AG08395 (cell line): Measurements from ENCODE around the gene VAT1L.

Experiments
- DNase-seq: peaks from one replicate; pipeline ENCODE4 v3.0.0; 2012; ENCODE audit warnings: mixed read lengths, low spot score

VAT1L gene

DNA sequence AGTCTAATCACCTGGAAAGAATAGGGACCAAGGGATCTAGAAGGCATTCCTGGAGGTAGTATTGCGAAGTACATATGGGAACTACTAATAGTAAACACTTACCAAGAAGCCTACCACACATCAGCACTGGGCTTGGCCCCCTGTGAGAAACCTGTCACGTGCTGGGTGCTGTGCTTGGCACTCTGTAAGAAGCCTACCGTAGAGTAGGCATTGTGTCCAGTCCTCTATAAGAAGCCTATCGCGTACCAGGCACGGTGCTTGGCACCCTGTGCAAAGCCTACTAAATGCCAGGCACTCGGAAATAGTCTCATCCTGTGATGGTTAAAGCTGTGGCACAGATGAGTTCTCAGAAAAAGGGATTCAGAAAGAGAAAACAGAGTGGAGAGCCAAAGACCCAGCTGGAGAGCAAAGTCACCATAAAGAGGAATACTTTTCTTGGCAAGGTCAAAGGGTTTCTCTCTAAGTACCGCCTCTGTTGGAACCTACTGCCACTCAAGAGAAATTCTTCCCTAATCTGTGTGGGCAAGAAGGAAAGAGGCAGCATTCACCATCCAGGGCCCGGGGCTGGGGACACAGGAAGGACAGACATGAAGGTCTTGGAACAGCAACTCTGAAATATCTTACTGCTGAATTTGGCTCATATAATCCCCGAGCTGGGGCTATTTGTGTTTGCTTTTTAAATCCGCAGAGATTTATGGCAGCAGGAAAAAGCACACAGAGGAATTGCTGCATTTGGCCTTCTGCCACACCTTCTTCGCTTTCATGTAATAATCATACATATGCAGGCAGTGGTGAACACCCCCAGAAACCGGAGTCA is 81.8 kb downstream of the VAT1L start:
- DNase-seq: no peak

DNA sequence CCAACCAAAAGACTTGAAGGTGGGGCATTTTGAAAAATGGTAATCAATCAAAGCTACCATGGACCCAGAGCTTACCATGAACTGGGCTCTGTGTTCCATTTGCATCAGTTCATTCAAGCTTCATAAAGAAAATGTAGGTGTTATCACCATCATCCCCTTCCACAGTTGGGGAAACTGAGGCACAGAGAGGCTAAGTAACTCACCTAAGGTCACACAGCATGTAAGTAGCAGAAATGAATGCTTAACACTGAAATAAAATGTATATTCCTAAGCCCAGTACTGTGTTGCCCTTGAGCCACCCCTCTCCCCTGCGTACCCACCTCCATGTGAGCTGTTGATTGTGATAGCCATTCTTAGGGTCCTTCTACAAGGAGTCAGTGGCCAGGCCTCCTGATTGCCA is 83.6 kb downstream of the VAT1L start:
- DNase-seq: no peak

DNA sequence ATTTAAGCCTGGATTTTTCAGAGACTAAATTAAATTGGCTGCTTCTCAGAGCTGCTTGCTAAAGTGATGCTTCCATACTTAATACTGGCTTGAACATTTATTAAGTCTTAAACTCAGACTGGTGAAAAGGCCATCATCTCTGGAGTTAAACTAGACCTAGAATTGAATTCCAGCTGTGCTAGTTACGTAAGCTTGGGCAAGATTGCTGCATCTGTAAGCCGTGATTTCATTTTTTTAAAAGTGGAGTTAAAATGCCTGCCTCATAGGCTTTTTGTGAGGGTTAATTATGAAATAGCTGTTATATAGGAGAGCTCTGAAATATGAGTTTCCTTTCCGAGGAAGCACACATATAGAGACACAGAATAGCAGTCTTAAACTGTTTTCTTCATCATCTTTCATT is 84.7 kb downstream of the VAT1L start:
- no peak for DNase-seq

DNA sequence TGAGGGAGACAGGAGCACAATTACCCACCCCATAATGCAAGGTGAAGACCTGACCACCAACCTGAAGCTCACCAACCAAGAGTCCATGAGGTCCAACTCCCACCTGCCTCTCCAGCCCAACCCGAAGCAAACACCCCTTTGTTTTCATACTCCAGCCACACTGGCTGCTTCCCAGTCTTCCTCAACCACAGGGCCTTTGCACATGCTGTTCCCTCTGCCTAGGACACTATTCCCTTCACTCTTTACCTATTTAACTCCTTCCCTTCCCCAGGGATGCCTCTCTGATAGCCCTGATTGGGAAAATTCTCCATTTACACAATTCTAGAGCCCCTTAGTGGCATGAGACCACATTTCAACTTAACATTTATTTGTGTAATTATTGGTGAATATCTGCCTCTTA is 86.0 kb downstream of the VAT1L start:
- DNase-seq: no peak

DNA sequence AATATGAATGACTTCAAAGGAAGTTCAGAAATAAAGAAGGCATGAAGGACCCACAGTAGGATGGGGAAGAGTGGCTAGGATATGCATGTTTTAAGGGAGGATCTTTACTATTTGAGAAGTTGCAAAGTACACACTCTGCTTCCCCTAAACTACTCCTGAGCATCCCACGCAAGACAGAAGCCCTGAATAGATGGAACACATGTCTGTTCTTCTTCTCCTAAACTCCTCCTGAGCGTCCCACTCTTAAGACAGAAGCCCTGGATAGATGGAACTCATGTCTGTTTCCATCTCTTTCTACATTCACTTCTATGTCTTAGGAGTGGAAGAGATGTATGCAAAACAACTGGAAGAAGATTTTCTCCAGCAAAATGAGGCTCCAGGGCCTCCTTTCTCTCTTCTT is 88.4 kb downstream of the VAT1L start:
- no peak for DNase-seq

DNA sequence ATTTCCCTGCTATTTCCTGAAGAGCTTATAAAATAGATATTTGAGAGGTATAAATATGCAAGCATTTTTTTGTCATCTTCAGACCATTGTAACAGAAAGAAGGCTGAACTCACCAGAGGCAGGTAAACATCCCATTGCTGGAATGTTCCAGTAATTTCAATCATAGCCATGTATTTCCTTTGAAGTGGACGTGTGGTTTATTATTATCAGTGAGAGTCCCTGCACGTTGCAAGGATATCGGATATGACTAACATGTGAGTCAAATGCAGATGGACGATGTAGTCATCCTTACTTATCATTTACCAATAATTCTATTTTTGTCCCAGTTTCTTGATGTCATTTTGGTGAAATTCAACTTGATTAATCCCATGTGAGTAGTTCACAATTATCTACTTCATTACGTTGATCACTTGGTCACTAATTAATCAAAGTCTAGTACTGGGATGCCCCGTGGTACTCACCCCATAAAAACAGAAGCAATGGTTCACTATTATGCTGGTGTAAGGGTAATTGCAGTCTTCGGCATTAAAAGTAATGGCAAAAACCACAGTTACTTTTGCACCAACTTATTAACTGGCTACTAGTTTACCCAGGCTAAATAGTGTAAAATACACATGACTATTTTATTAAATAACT is 89.5 kb downstream of the VAT1L start:
- DNase-seq: peak; percentile 56

DNA sequence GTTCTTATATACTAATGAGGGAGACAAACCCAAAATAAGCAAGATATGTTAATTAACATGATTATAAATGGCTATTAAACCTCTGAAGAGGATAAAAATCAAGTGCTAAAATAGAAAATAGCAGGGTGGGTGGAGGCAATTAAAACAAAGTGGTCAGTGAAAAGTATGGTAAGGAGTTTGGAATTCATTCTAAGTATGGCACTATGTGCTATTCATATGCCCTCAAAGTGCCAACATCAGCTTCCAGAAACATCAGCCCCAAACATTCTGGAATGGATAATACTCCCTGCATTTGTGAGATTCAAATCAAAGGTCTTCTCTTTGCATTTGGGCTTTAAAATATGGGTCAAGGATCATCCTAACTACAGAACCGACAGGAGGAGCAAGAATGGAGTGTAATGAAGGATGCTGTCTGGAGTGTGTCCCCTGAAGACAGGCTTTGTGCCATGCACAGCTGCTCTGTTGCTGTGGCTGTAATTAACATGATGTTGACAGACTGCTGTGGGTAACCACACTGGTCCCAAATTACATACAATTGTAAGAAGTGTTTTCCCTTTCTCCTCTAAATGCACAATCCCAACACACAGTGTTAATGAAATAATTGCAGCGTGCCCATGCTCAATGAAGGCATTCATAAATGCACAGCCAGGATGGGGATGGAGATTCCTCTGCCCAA is 93.1 kb downstream of the VAT1L start:
- DNase-seq: no peak

DNA sequence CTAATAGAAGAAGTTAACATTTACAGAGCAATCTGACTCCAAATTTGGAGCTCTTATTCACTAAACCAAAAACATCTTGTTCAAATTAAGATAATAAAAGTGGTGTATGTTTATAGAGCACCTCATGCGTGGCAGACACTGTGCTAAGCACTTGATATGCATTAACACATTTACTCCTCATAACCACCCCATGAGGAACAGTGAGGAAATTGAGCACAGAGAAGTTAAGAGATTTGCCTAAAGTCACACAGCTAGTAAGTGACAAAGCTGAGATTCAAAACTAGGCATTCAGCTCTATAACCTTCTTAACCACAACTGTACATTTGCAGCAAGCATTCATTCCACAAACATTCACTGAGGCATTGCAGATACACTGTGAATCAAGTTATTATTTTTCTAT is 94.0 kb downstream of the VAT1L start:
- DNase-seq: no peak

DNA sequence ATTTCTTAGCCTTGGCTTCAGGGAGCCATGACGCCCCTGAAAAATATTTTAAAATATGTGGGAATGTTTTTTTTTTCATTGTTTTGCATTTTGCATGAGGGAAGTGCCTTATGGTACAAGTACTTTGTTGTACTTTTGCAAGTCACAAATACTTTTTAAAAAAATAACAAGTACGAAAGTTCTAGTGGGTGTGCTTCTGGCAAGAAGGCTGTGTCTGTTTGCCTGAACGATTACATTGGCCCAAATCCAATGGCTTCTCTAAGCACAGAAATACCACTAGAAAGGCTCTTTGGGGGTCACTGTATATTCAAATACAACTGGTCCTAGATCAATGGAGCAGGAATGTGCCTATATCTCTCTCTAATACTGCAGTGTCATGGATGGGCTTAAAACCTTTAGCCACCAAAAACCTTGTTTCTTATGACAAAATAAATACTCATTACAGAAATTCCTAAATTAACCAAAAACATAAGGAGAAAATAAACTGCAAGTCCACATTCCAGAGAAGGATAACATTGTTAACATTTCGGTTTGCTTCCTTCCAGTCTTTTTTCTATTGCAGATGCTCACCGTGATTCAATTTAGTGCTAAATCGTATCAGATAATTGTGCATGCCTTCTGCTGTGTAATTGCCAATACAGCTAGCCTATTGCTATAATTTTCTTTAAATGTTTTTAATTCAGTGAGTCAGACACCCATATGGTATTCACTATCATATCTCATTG is 97.4 kb downstream of the VAT1L start:
- no peak for DNase-seq

DNA sequence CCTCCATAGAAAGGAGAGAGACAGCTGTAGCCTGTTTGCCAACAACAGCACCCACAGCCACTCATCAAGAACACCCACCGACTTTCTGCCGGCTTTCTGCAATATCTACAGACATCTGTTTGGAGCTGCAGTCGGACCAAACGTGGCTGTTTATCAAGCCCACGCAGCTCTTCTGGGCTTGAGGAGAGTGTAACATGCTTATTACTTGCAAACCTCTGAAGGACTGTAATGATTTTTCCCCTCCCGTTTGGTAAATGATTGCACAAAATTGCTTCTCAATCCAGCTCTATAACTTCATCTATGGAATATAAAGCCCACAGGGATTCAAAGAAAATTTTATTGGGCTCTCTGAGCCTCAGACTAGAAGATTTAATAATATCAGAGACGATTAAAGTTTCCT is 100.5 kb downstream of the VAT1L start:
- no peak for DNase-seq

DNA sequence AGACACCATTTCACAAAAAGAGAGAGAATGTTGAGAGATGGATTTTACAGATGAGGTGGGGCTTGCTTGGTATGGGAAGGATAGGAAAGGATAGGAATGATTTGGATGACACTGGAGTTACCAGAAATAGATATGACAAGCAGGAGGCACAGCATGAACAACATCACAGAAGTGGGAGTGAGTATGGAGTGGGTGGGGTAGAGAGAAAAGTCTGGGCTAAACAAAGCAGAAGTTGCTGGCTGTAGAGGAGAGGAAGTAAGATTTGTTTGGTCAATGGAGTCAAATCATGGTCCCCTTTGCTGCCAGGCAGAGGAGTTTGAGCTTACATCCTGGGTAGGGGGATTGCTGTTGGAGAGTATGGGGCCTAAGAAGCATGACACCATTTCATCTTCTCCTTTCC is 101.7 kb downstream of the VAT1L start:
- no peak for DNase-seq

DNA sequence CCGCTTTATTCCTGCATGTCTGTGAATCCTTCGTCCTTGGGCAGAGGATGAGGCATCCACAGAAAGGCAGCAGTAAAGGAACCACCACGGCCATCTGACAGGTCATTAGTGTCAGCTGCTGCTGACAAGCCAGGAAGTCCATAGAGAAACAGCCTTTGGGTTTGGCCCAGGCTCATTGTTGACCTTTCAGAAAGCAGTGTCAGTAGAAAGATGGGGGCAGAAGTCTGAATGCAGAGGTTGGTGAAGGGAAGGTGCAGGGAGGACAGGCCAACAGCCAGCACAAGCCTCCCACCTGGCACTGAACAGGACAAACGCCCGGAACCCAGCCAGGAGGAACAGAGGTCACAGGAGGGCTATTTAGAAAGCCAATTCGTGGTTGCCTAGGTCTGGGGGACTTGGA is 105.8 kb downstream of the VAT1L start:
- no peak for DNase-seq

DNA sequence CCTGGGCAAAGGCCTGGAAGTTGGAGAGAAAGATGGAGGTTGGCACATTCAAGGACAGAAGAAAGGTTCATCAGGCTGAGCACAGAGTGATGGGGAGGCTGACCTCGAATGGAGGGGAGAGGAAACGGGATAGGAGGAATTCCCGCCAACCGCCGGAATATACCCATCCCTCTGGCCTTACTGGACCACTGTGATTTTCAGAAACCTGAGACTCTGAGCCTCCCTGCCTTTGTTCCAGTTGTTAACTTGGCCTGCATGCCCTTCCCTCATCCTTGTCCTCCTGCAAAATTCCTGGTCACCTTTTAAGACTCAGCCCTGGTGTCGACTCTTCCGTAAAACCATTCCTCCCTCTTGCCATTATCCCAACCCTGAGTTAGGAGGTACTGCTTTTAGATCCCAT is 107.6 kb downstream of the VAT1L start:
- DNase-seq: no peak

DNA sequence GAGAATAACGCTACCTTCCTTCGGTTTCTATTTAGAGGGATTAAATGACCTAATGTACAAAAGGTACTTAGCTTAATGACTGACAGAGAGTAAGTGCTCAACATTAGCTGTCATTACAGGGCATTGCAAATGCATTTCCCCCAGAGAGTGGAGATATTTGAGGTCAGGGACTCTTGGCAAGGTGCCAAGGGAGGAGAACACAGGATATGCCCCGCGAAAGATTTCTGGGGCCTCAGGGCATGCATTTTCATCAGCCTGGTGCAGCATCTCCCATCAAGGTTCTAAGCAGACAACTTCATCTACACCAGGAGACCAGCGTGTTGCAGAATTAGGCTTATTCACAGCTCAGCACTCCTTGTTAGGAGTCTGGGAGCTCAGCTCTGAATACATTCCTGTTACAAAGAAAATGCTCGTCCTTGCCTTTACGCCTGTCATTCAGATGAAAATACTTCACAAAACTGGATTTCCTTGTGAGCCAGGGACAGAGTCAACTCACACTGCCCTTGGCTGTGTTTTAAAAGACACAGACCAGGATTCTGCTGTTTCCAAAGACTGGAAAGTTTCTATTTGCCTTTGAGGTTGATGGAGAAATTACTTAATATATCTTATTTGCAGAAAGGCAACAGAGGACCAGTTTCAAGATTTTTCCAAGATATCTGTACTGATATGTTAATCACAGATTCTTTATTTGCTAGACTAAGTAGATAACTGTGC is 108.2 kb downstream of the VAT1L start:
- DNase-seq: no peak

DNA sequence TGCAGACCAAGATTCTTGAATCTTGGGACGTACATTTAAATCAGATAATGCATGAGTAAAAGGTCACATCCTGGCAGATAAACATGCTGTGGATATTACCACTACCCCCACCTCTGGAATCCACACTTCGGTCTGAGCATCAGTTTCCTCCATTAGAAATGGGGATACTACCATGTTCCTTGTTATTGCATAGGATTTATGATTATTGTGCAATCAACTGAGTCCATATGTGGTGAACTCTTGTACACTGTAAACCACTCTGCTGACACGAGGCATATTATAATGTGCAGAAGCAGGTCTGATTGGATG is 108.7 kb downstream of the VAT1L start:
- DNase-seq: no peak

DNA sequence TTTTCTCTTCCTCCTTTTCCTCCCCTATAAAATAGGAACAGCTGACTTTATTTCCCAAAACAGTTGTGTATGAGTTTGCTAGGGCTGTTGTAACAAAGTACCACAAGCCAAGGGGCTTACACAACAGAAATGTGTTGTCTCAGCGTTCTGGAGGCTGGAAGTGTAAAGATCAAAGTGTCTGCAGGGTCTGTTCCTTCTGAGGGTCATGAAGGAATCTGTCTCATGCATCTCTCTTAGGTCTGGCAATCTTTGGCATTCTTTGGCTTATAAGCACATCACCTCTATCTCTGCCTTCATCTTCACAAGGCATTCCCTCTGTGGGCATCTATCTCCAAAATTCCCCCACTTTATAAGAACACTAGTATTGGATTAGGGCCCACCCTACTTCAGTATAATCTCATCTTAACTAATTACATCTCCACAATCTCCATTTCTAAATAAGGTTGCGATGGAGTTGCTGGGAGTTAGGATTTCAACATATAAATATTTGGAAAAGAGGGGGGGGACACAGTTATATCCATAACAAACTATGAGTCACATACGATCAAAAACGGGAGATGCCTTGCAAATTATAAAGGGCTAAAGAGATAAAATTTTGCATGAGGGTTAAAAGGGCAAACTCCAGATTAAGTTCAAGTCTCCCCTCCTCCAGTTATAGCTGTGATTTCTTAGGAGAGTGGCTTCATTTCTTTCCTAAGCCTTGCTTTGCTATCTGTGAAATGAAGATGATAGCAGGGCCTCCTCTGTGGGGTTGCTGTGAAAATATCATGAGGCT is 109.7 kb downstream of the VAT1L start:
- DNase-seq: peak; percentile 41

DNA sequence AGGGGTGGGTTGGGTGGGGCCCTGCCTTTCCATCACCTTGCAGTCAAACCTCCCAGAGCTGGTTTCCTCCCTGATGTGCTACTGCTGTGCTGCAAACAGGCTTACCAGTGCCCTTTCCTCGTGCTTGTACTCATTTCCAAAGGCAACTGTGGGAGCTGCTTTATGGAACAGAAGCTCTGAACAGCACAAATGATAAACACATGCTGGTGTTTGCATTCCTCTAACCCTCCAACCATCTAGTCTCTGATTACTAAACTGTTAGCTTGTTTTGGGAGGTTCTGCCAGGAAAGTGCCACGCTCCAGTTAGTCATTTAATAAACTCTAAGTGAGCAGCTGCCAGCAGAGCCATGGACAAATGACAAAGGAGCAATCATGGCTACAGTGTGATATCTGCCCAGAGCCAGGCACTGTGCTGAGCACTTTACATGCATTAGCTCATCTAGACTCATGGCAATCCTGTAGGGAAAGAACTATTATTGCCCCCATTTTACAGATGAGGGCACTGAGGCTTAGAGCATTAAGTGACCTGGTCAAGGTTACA is 110.4 kb downstream of the VAT1L start:
- DNase-seq: peak; percentile 89

DNA sequence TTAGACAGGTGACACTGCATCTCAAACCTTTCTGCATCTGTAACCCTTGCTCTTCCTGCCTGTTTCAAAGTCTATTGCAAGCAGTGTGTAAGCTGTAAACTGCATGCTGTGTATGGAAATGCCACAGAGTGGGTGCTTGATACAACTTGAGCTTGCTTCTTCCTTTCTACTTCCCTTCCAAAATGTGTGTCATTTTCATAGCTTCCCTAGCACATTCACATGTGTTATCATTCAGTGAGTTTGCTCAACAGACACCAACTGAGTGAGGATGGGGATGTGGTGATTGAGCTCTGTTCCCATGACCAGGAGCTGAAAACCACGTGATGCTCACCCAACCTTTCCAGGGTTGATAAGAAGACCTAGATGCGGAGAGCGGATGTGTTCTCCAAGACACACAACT is 111.1 kb downstream of the VAT1L start:
- DNase-seq: no peak

DNA sequence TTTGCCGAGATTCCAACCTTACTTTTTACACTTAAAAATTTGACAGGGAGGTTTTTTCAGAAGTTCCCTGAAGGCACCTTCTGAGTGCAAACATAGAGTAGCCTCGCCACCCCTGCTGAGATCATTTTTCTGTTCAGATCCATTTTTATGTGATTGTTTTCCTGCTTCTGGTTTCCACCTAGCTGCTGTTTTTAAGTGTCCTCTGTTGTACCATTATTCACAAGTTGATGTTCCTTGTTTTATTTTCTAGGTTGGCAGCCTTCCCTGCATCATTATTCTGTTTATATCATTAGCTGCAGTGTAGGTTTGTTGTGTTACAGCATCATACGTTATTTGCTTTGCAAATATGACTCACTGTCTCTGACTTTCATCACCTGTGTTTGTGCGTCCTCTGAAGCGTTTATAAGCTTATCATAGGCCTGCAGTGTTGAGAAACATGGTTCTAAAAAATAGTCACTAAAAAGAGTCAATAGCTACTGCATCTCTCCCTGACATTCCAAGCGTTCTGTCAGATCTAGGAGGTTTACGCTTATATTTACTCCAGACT is 117.1 kb downstream of the VAT1L start:
- DNase-seq: no peak

DNA sequence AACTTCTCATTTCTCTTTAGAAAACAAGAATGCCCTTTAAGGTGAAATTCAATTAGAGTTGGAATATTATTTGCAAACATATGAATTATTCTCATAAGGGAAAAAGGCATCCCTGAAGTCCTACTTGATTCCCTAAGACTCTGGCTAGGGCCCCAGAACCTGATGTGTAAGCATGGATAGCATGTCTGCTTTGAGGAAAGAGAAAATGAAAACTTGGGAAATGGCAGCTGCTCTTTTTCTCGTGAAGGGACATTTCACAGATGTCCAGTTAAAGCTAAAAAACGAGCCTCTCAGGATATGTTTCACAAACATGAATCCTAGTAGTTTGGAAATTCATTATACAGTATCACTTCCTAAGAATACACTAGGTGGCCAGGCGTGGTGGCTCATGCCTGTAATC is 121.7 kb downstream of the VAT1L start:
- no peak for DNase-seq

DNA sequence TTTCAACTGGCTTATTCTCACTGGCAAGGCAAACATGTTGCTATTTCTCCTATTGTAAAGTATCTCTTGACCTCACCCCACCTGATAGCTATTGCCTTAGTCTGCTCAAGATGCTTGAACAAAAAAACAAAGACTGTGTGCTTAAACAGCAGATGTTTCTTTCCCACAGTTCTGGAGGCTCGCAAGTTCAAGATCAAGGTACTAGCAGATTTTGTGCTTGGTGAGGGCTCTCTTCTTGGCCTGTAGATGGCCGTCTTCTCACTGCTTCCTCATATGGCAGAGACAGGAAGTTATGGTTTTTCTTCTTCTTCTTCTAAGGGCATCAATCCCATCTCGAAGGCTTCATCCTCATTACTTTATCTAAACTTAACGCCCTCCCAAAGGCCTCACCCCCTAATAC is 124.3 kb downstream of the VAT1L start:
- no peak for DNase-seq
